ENCODE data around the gene FIGLA.

FIGLA gene

DNA sequence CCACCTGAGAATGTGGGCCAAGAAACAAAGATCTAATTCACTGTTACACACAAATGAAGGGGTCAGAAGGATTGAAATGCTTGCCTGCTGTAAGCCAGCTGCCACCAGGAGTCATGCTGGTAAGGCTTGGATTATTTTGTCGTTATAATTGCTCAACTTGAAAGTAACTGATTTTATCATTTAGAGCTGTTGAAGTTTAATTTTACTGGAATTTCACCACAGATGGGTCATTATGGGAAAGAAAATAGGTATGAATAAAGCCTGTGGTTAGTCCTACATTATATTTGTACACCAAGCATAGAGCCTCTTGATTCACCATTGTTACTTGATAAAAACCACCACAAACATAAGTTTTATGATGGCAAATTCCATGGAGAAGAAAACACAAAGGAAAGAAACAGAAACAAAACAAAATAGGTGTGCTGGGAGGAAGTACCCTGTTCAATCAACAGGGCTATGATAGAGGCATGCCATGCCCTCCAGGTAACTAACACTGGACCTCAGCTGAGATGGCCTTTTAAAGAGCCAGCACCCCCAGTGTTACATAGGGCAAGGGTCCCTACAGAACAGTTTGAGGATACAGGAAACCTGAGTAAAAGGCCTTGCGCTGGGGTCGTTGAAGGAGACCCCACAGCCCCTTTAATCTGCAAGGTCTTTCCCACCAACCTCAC, 27.0 kb upstream of the FIGLA start:
- FAIRE-seq (no peak), DNase-seq (ENCODE audit: insufficient read length, low spot score) (no peak)
- TF ChIP-seq SPI1 (IDR thresholded peaks at IDR 0.05; ENCODE audit: low read depth, low read length): no peak
- TF ChIP-seq POLR2AphosphoS5 (IDR thresholded peaks at IDR 0.05; ENCODE audit: low read depth, low read length): no peak
- TF ChIP-seq TAF1 (IDR thresholded peaks at IDR 0.05; ENCODE audit: low read depth, low read length): no peak
- TF ChIP-seq POU2F2 (IDR thresholded peaks at IDR 0.05; ENCODE audit: low read depth, low read length): no peak
- no peak for TF ChIP-seq POLR2A (IDR thresholded peaks at IDR 0.05; ENCODE audit: low read depth, low read length)
- no peak for TF ChIP-seq PAX5 (IDR thresholded peaks at IDR 0.05; ENCODE audit: insufficient read depth, low read length, severe bottlenecking)

DNA sequence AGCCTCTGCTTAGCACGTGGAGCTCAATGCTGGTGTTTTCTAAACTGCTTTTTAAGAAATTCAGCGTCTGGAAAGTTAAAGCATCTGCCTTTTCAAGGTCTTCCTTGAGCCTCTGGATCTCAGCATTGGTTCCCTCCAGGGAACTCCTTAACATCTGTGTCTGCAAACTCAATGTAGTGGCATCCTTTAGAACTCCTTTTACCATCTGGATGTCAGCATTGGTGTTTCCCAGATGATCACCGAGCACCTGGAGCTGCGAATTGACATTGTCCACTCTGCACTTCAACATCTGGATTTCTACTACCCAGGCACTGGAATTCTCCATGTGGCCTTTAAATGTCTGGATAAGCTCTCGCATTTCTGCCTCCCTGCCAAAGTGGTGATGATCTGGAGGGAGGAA, 26.3 kb upstream of the FIGLA start:
- TF ChIP-seq PAX5 (IDR thresholded peaks at IDR 0.05; ENCODE audit: insufficient read depth, low read length, severe bottlenecking): no peak
- no peak for TF ChIP-seq POLR2A (IDR thresholded peaks at IDR 0.05; ENCODE audit: low read depth, low read length)
- TF ChIP-seq TAF1 (IDR thresholded peaks at IDR 0.05; ENCODE audit: low read depth, low read length): no peak
- no peak for TF ChIP-seq SPI1 (IDR thresholded peaks at IDR 0.05; ENCODE audit: low read depth, low read length)
- no peak for TF ChIP-seq POLR2AphosphoS5 (IDR thresholded peaks at IDR 0.05; ENCODE audit: low read depth, low read length)
- TF ChIP-seq POU2F2 (IDR thresholded peaks at IDR 0.05; ENCODE audit: low read depth, low read length): no peak
- no peak for DNase-seq (ENCODE audit: insufficient read length, low spot score)
- FAIRE-seq: no peak

DNA sequence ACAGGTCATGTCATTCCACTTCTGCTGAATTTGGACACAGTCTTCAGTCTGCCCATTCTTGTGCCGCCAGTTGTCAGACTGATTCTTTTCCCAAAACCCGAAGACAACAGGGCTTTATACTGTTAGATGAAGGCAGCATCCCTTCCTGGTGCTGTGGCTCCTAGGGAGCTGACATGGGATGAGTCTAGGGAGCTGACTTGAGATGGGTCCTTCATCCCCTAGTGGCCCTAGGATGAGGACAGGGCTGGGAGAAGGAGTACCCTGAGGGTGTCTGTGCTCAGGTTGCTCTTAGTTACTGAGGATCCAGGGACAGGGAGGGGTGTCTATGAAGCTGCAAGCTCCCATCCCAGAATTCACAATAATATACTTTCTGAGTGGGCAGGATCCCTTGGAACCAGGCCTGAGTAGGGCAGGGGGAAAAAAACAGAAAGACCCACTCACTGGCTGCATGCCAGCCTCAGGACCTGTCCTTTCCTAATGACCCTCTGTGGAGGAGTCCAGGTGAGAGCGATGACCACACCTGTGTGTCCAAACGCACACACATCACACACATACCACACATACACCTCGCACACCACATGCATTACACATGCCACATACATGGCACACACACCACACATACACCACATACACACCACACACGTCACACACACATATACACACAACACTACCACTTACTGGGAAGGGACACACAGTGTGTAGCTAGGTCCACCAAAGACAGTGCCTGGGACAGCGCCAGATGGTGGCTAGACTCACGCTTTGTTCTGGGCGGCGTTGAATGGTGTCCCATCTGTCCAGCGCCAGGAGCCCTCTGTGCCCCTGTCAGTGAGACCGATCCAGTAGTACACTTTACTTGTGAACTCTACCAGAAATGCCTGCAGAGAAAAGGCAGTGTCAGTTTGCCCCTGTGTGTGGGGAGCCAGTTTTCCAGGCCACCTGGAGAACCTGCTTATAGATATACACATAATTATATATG, 18.8 kb upstream of the FIGLA start:
- FAIRE-seq: no peak
- no peak for TF ChIP-seq POU2F2 (IDR thresholded peaks at IDR 0.05; ENCODE audit: low read depth, low read length)
- no peak for TF ChIP-seq SPI1 (IDR thresholded peaks at IDR 0.05; ENCODE audit: low read depth, low read length)
- no peak for TF ChIP-seq TAF1 (IDR thresholded peaks at IDR 0.05; ENCODE audit: low read depth, low read length)
- TF ChIP-seq PAX5 (IDR thresholded peaks at IDR 0.05; ENCODE audit: insufficient read depth, low read length, severe bottlenecking): no peak
- no peak for TF ChIP-seq POLR2A (IDR thresholded peaks at IDR 0.05; ENCODE audit: low read depth, low read length)
- TF ChIP-seq POLR2AphosphoS5 (IDR thresholded peaks at IDR 0.05; ENCODE audit: low read depth, low read length): no peak

DNA sequence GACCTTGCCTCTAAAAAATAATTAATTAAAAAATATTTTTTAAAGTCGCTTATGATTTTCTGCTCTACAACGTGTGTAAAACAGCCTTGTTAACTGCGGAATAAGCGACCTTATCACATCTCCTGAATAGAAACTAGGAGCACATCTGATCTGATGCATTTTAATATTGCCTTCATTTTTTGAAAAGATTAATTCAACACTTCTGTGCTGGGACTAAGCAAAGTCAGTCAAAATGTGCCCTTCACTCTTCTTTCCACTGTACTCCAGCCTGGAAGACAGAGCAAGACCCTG, 17.3 kb upstream of the FIGLA start:
- DNase-seq (ENCODE audit: insufficient read length, low spot score) (no peak), FAIRE-seq (no peak)

More for the DNA sequence above, 18.8 kb upstream of the FIGLA start:
- DNase-seq (ENCODE audit: insufficient read length, low spot score): no peak

DNA sequence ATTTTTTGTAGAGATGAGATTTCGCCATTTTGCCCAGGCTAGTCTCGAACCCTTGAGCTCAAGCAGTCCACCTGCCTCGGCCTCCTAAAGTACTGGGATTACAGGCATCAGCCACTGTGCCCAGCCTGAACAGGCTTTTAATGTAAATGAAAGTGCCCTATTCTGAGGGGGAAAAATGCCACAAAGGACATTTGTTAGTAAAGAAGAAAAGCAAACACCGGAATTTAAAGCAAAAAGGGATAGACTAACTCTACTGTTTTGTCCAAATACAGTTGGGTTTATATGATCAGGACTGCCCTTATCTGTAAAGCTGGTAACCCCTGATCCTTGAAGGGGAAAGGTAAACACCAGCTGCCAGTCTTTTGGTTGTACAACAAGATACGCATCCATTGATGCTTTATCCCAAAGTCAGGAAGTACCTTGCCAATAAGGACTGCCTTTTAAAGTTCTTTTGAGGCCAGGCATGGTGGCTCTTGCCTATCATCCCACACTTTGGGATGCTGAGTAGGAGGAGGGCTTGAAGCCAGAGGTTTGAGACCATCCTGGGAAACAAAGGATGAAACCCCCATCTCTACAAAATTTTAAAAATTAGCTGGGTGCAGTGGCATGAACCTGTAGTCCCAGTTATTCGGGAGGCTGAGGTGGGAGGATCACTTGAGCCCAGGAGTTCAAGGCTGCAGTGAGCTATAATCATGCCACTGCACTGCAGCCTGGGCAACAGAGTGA, 16.8 kb upstream of the FIGLA start:
- FAIRE-seq: no peak
- no peak for TF ChIP-seq POLR2AphosphoS5 (IDR thresholded peaks at IDR 0.05; ENCODE audit: low read depth, low read length)
- no peak for TF ChIP-seq SPI1 (IDR thresholded peaks at IDR 0.05; ENCODE audit: low read depth, low read length)
- TF ChIP-seq POU2F2 (IDR thresholded peaks at IDR 0.05; ENCODE audit: low read depth, low read length): no peak
- no peak for TF ChIP-seq PAX5 (IDR thresholded peaks at IDR 0.05; ENCODE audit: insufficient read depth, low read length, severe bottlenecking)
- no peak for TF ChIP-seq POLR2A (IDR thresholded peaks at IDR 0.05; ENCODE audit: low read depth, low read length)
- TF ChIP-seq TAF1 (IDR thresholded peaks at IDR 0.05; ENCODE audit: low read depth, low read length): no peak
- no peak for DNase-seq (ENCODE audit: insufficient read length, low spot score)

More for the DNA sequence above, 17.3 kb upstream of the FIGLA start:
- TF ChIP-seq POU2F2 (IDR thresholded peaks at IDR 0.05; ENCODE audit: low read depth, low read length) (no peak), POLR2A (IDR thresholded peaks at IDR 0.05; ENCODE audit: low read depth, low read length) (no peak), PAX5 (IDR thresholded peaks at IDR 0.05; ENCODE audit: insufficient read depth, low read length, severe bottlenecking) (no peak), POLR2AphosphoS5 (IDR thresholded peaks at IDR 0.05; ENCODE audit: low read depth, low read length) (no peak), TAF1 (IDR thresholded peaks at IDR 0.05; ENCODE audit: low read depth, low read length) (no peak), SPI1 (IDR thresholded peaks at IDR 0.05; ENCODE audit: low read depth, low read length) (no peak)

DNA sequence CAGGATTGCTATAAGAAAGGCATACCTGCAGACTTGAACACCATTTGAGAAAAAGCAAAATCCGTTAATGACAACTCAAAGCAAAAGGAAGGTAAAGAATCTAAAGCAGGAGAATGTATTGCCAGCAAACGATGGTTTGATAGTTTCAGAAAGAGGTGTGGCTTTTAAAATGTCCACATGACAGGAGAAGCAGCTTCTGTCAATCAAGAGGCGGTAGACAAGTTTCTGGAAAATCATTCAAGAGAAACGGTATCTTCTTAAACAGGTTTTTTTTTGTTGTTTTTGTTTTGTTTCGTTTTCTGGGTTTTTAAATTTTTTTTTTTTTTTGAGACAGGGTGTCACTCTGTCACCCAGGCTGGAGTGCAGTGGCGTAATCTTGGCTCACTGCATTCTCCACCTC, 16.2 kb upstream of the FIGLA start:
- DNase-seq (ENCODE audit: insufficient read length, low spot score) (no peak), FAIRE-seq (no peak)
- TF ChIP-seq POLR2AphosphoS5 (IDR thresholded peaks at IDR 0.05; ENCODE audit: low read depth, low read length) (no peak), PAX5 (IDR thresholded peaks at IDR 0.05; ENCODE audit: insufficient read depth, low read length, severe bottlenecking) (no peak), POLR2A (IDR thresholded peaks at IDR 0.05; ENCODE audit: low read depth, low read length) (no peak), TAF1 (IDR thresholded peaks at IDR 0.05; ENCODE audit: low read depth, low read length) (no peak), POU2F2 (IDR thresholded peaks at IDR 0.05; ENCODE audit: low read depth, low read length) (no peak), SPI1 (IDR thresholded peaks at IDR 0.05; ENCODE audit: low read depth, low read length) (no peak)

DNA sequence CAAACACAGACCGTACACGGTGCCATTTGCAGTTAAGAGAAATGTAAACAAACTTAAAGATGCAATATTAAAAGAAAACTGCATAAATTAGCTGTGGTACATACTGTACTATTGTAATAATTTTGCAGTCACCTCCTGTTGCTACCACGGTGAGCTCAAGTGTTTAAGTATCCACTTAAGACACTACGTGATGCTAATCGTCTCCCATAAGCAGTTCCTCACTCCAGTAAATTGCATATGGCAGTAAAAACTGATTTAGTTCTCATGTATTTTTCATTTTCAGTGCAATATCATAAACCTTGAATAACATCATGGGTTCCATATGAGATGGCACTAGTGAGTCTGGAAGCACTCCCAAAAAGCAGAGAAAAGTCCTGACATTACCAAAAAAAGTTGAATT, 15.6 kb upstream of the FIGLA start:
- DNase-seq (ENCODE audit: insufficient read length, low spot score) (no peak), FAIRE-seq (no peak)
- TF ChIP-seq SPI1 (IDR thresholded peaks at IDR 0.05; ENCODE audit: low read depth, low read length) (no peak), POLR2A (IDR thresholded peaks at IDR 0.05; ENCODE audit: low read depth, low read length) (no peak), POLR2AphosphoS5 (IDR thresholded peaks at IDR 0.05; ENCODE audit: low read depth, low read length) (no peak), TAF1 (IDR thresholded peaks at IDR 0.05; ENCODE audit: low read depth, low read length) (no peak), PAX5 (IDR thresholded peaks at IDR 0.05; ENCODE audit: insufficient read depth, low read length, severe bottlenecking) (no peak), POU2F2 (IDR thresholded peaks at IDR 0.05; ENCODE audit: low read depth, low read length) (no peak)

DNA sequence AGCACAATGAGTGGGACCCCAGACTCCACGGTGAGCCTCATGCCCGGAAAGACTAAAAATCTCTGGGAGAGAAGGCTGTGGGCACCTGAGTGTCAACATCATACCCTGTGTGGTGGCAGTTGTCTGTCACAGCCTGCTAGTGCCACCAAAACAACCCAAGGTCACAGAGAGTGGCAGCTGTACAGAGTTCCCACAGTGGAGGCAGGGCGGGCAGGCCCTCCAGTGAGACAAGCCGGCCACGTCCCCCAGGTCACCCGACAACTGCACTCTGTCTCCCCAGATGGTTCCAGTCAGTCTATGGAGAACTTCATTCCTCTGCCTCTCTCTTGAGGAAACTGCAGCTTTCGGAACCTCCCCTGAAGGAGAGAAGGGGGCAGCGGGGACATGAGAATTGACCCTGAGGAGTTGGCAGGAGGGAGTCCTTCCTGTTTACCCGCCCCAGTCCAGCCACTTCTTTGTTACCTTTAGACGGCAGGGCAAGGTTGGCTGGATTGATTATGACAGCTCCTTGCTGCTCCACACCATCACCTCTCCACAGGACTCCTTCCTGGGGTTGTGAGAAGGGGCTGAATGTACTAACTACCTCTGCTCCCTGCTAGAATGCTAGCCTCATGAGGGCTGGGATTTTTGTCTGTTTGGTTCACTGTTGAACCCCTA, 11.3 kb upstream of the FIGLA start:
- TF ChIP-seq POLR2A (IDR thresholded peaks at IDR 0.05; ENCODE audit: low read depth, low read length): no peak
- TF ChIP-seq TAF1 (IDR thresholded peaks at IDR 0.05; ENCODE audit: low read depth, low read length): no peak
- TF ChIP-seq POLR2AphosphoS5 (IDR thresholded peaks at IDR 0.05; ENCODE audit: low read depth, low read length): no peak
- no peak for TF ChIP-seq POU2F2 (IDR thresholded peaks at IDR 0.05; ENCODE audit: low read depth, low read length)
- no peak for TF ChIP-seq PAX5 (IDR thresholded peaks at IDR 0.05; ENCODE audit: insufficient read depth, low read length, severe bottlenecking)
- no peak for TF ChIP-seq SPI1 (IDR thresholded peaks at IDR 0.05; ENCODE audit: low read depth, low read length)
- FAIRE-seq (no peak), DNase-seq (ENCODE audit: insufficient read length, low spot score) (no peak)
